Ishikawa (cell line): Measurements from ENCODE around the gene NCK1.

Source experiments
- CEBPB ChIP-seq: IDR thresholded peaks from 2 replicates; pipeline ENCODE4 v1.6.1; 2012
- EGR1 ChIP-seq: IDR thresholded peaks from 2 replicates; pipeline ENCODE4 v1.6.1; 2012
- EP300 ChIP-seq: IDR thresholded peaks from 2 replicates; pipeline ENCODE4 v1.6.1; 2012; ENCODE audit warnings: borderline replicate concordance
- MAX ChIP-seq: IDR thresholded peaks from 2 replicates; pipeline ENCODE4 v1.6.1; 2012
- RAD21 ChIP-seq: IDR thresholded peaks from 2 replicates; pipeline ENCODE4 v1.6.1; 2012; ENCODE audit warnings: low read depth
- REST ChIP-seq: IDR thresholded peaks from 2 replicates; pipeline ENCODE4 v1.6.1; 2012; ENCODE audit warnings: low read depth, mild to moderate bottlenecking
- TAF1 ChIP-seq: IDR thresholded peaks from 2 replicates; pipeline ENCODE4 v1.6.1; 2012; ENCODE audit warnings: low read depth, mild to moderate bottlenecking
- TCF12 ChIP-seq: IDR thresholded peaks from 2 replicates; pipeline ENCODE4 v1.6.1; 2012; ENCODE audit warnings: low read depth
- TEAD4 ChIP-seq: IDR thresholded peaks from 2 replicates; pipeline ENCODE4 v1.6.1; 2012
- USF1 ChIP-seq: IDR thresholded peaks from 2 replicates; pipeline ENCODE4 v1.6.1; 2012
- YY1 ChIP-seq: IDR thresholded peaks from 2 replicates; pipeline ENCODE4 v1.6.1; 2012; ENCODE audit warnings: low read depth

GRCh38 chr3:136954980-136955780 is 93.2 kb downstream of the NCK1 start:
- no peak for TF ChIP-seq TEAD4
- no peak for TF ChIP-seq USF1
- no peak for TF ChIP-seq YY1
- TF ChIP-seq EP300: no peak
- TF ChIP-seq MAX: no peak
- no peak for TF ChIP-seq REST
- TF ChIP-seq EGR1: no peak
- no peak for TF ChIP-seq TAF1
- TF ChIP-seq CEBPB: no peak
- no peak for TF ChIP-seq TCF12
- no peak for TF ChIP-seq RAD21
